GM12892 (cell line): Measurements from ENCODE around the gene ASTL.

Experiments used
- DNase-seq: peaks from one replicate; pipeline ENCODE4 v3.0.0; 2011; ENCODE audit not compliant: insufficient read length
- FAIRE-seq: peaks from 2 replicates; lab custom pipeline; 2011; peaks lifted over from hg19 to GRCh38; lab: Jason Lieb, UNC
- POLR2A ChIP-seq: IDR thresholded peaks from 2 replicates; pipeline ENCODE4 v1.6.1; 2011; ENCODE audit warnings: low read depth, low read length, control low read depth
- POLR2AphosphoS5 ChIP-seq: IDR thresholded peaks from 2 replicates; pipeline ENCODE4 v1.6.1; 2011; ENCODE audit warnings: low read depth, low read length, control low read depth
- TAF1 ChIP-seq: IDR thresholded peaks from 2 replicates; pipeline ENCODE4 v1.6.1; 2011; ENCODE audit warnings: low read depth, mild to moderate bottlenecking, control low read depth, low read length, borderline replicate concordance

The ASTL gene

GRCh38 chr2:96120091-96120720 is 18.1 kb downstream of the ASTL start:
- TF ChIP-seq TAF1 (no peak), POLR2AphosphoS5 (0 out of 2 replicates have a peak, but pooled peaks have one; percentile 7)
- no peak for DNase-seq
- peak; percentile 60 for FAIRE-seq

- DNase-seq, result no peak
- TF ChIP-seq TAF1 (no peak), POLR2AphosphoS5 (no peak), POLR2A (no peak)
- no peak for FAIRE-seq
Measured at GRCh38 chr2:96119389-96119751, 18.9 kb downstream of the ASTL start.

- DNase-seq (no peak), FAIRE-seq (no peak)
- no peak for TF ChIP-seq POLR2A
- no peak for TF ChIP-seq TAF1
- TF ChIP-seq POLR2AphosphoS5, result no peak
Measured at GRCh38 chr2:96118698-96119388, 19.5 kb downstream of the ASTL start.

- TF ChIP-seq POLR2A, result no peak
- no peak for TF ChIP-seq POLR2AphosphoS5
- TF ChIP-seq TAF1, result no peak
- DNase-seq (no peak), FAIRE-seq (no peak)
Measured at GRCh38 chr2:96117701-96118588, 20.4 kb downstream of the ASTL start.

GRCh38 chr2:96116879-96117533 is 21.3 kb downstream of the ASTL start:
- DNase-seq (peak; percentile 97), FAIRE-seq (peak; percentile 42)
- TF ChIP-seq POLR2AphosphoS5 (no peak), POLR2A (no peak), TAF1 (no peak)

- FAIRE-seq, result peak; percentile 66
- TF ChIP-seq TAF1, result no peak
- TF ChIP-seq POLR2AphosphoS5, result no peak
- no peak for TF ChIP-seq POLR2A
Measured at GRCh38 chr2:96116424-96116878, 21.9 kb downstream of the ASTL start, which contains the start of gene ADRA2B. Gene ADRA2B (minus strand): TSS chr2:96116571. CDS start chr2:96116149, 422 bp downstream.

GRCh38 chr2:96115631-96116423 is 22.5 kb downstream of the ASTL start:
- DNase-seq (no peak), FAIRE-seq (no peak)
- TF ChIP-seq POLR2AphosphoS5 (no peak), POLR2A (no peak), TAF1 (no peak)

More at GRCh38 chr2:96116424-96116878, 21.9 kb downstream of the ASTL start, which contains the start of gene ADRA2B:
- peak; percentile 80 for DNase-seq

GRCh38 chr2:96114903-96115581 is 23.3 kb downstream of the ASTL start:
- no peak for DNase-seq
- no peak for FAIRE-seq
- TF ChIP-seq TAF1 (no peak), POLR2A (no peak), POLR2AphosphoS5 (no peak)

- no peak for DNase-seq
- FAIRE-seq, result no peak
Measured at GRCh38 chr2:96114546-96114902, 23.8 kb downstream of the ASTL start.

More at GRCh38 chr2:96114546-96114902, 23.8 kb downstream of the ASTL start:
- TF ChIP-seq POLR2AphosphoS5 (no peak), POLR2A (no peak), TAF1 (no peak)
